K562 (cell line): Measurements from ENCODE around the gene TMEM39A. TPM values are rescaled to one million over a fixed set of nuclear protein-coding genes. Genes with fewer than 3 reads are reported as not detected.

Experiments used
- ATAC-seq: fragments of 200-7000 bp; cut with Tn5 transposase; 3 replicates; pipeline ENCODE4 v1.9.1; 2020; ENCODE audit warnings: moderate library complexity
- BruUV-seq: library from RNA; stranded (reverse); fragments of 400-500 nt; replicated peaks from 2 replicates; lab custom pipeline; 2021; lab: Mats Ljungman, UMichigan
- CTCF ChIA-PET: fragments of 300-600 bp; formaldehyde crosslinking; extraction: SDS; loops from one replicate; lab custom pipeline; 2021; ENCODE audit warnings: low intra/inter-chr PET ratio; lab: Yijun Ruan, JAX
- POLR2A ChIA-PET: fragments of 300-600, 350-650 bp; sonication (Branson Sonifier 250); formaldehyde crosslinking; extraction: SDS; loops from one replicate; lab custom pipeline; 2021; ENCODE audit warnings: antibody characterized with exemption, inconsistent platforms; lab: Yijun Ruan, JAX
- DNase-seq, 4 experiments: peaks; one replicate each; pipeline versions ENCODE4 v3.0.0 to v3.0.0-alpha.2; 2011 to 2018; ENCODE audit warnings: low spot score in 3 of 4, mixed read lengths in 3 of 4; ENCODE audit errors: extremely low read depth in 1 of 4
- FAIRE-seq: peaks from 2 replicates; lab custom pipeline; 2011; peaks lifted over from hg19 to GRCh38; lab: Jason Lieb, UNC
- H2AFZ ChIP-seq: 2 replicates; pipeline ENCODE4 v1.6.0; 2011; ENCODE audit warnings: low read depth, low read length, control low read depth, inconsistent platforms
- H3K27ac ChIP-seq: fragments of 200-600 bp; 3 replicates; pipeline ENCODE4 v1.8.0; 2011; ENCODE audit warnings: low read depth, mild to moderate bottlenecking, control low read depth, inconsistent platforms, low read length, moderate library complexity, mixed read lengths; ENCODE audit errors: extremely low read depth
- H3K27me3 ChIP-seq, 2 experiments: fragments of 300-600 bp in 1 of 2; 2 replicates in 1 of 2; 3 replicates in 1 of 2; pipeline versions ENCODE4 v1.6.0 to v1.8.0; 2011; ENCODE audit warnings: inconsistent platforms in 2 of 2, low read length in 2 of 2, mild to moderate bottlenecking in 1 of 2, mixed read lengths in 1 of 2, moderate library complexity in 1 of 2; ENCODE audit not compliant: control insufficient read depth in 2 of 2, insufficient read depth in 2 of 2
- H3K36me3 ChIP-seq: fragments of 300-600 bp; 3 replicates; pipeline ENCODE4 v1.8.0; 2011; ENCODE audit warnings: mild to moderate bottlenecking, low read length, inconsistent platforms; ENCODE audit not compliant: control insufficient read depth, insufficient read depth
- H3K4me1 ChIP-seq, 2 experiments: fragments of 200-600 bp in 1 of 2; replicated peaks in 1 of 2; 2 replicates in 1 of 2; 3 replicates in 1 of 2; pipeline versions ENCODE4 v1.5.1 to v1.8.0; 2011; ENCODE audit warnings: inconsistent platforms in 2 of 2, low read length in 2 of 2, mild to moderate bottlenecking in 1 of 2, mixed read lengths in 1 of 2, moderate library complexity in 1 of 2; ENCODE audit not compliant: control insufficient read depth in 2 of 2, insufficient read depth in 2 of 2
- H3K4me2 ChIP-seq: 2 replicates; pipeline ENCODE4 v1.6.1; 2011; ENCODE audit warnings: low read length, control low read depth, inconsistent platforms, mixed read lengths; ENCODE audit not compliant: insufficient read depth
- H3K4me3 ChIP-seq: fragments of 200-600 bp; sonication (generic), shearing (Covaris generic); 2 replicates; pipeline ENCODE4 v1.5.1; 2016; ENCODE audit warnings: control low read depth, inconsistent platforms
- H3K79me2 ChIP-seq: fragments of 200-600 bp; 3 replicates; pipeline ENCODE4 v1.8.0; 2011; ENCODE audit warnings: low read length, inconsistent platforms; ENCODE audit not compliant: control insufficient read depth, insufficient read depth
- H3K9ac ChIP-seq, 2 experiments: 2 replicates each; pipeline versions ENCODE4 v1.6.0 to v1.6.1; 2011; ENCODE audit warnings: low read depth in 2 of 2, low read length in 2 of 2, control low read depth in 1 of 2, inconsistent platforms in 1 of 2, mild to moderate bottlenecking in 1 of 2, mixed read lengths in 1 of 2; ENCODE audit not compliant: insufficient read depth in 1 of 2
- H3K9me1 ChIP-seq: one replicate; pipeline ENCODE4 v1.6.0; 2011; ENCODE audit warnings: inconsistent platforms, mild to moderate bottlenecking, low read length, moderate library complexity; ENCODE audit not compliant: control insufficient read depth, insufficient read depth
- H3K9me3 ChIP-seq: replicated peaks from 2 replicates; pipeline ENCODE4 v1.5.1; 2011; ENCODE audit warnings: low read depth, low read length, inconsistent platforms; ENCODE audit not compliant: control insufficient read depth, insufficient read depth
- H4K20me1 ChIP-seq: replicated peaks from 2 replicates; pipeline ENCODE4 v1.6.1; 2011; ENCODE audit warnings: low read length, inconsistent platforms, mixed read lengths; ENCODE audit not compliant: control insufficient read depth, insufficient read depth
- C11orf30 ChIP-seq: fragments of 450-650 bp; IDR thresholded peaks from 2 replicates; pipeline ENCODE4 v1.6.1; 2016; ENCODE audit warnings: low read depth, mild to moderate bottlenecking
- CEBPB ChIP-seq: fragments of 450-650 bp; IDR thresholded peaks from 2 replicates; pipeline ENCODE4 v1.6.1; 2016; ENCODE audit warnings: missing genetic modification characterization, missing compliant biosample characterization
- ELF2 ChIP-seq: fragments of 250-450 bp; sonication (Bioruptor Pico); IDR thresholded peaks from 2 replicates; pipeline ENCODE4 v1.5.0; 2021; ENCODE audit warnings: mild to moderate bottlenecking
- ILK ChIP-seq: fragments of 450-650 bp; IDR thresholded peaks from 2 replicates; pipeline ENCODE4 v1.6.1; 2016; ENCODE audit warnings: missing genetic modification characterization, low read depth, mild to moderate bottlenecking, missing compliant biosample characterization, moderate library complexity, borderline replicate concordance
- MCM3 ChIP-seq: fragments of 450-650 bp; IDR thresholded peaks from 2 replicates; pipeline ENCODE4 v1.6.1; 2016
- NFE2 ChIP-seq: IDR thresholded peaks from 2 replicates; pipeline ENCODE4 v1.6.1; 2014; ENCODE audit warnings: antibody characterized with exemption, low read depth
- NR2F6 ChIP-seq: fragments of 450-650 bp; formaldehyde crosslinking; IDR thresholded peaks from 2 replicates; pipeline ENCODE4 v1.4.0; 2020; ENCODE audit warnings: mild to moderate bottlenecking
- RAD51 ChIP-seq: fragments of 450-650 bp; IDR thresholded peaks from 2 replicates; pipeline ENCODE4 v1.7.1; 2016; ENCODE audit warnings: low read depth, mild to moderate bottlenecking, borderline replicate concordance
- ZNF143 ChIP-seq: sonication (generic); formaldehyde crosslinking; IDR thresholded peaks from 2 replicates; pipeline ENCODE4 v1.9.0; 2022; ENCODE audit warnings: mild to moderate bottlenecking, missing genetic modification reagents
- WGBS: fragments of 100-300 bp; shearing (Covaris generic); methylation state at CpG from one replicate; pipeline ENCODE4 v1.1.6; 2016; ENCODE audit warnings: low coverage, mixed read lengths; ENCODE audit not compliant: insufficient coverage; ENCODE audit errors: missing lambda C conversion rate; 5-methylcytosine and 5-hydroxymethylcytosine counted together
- in situ Hi-C: fragments of 300-500 bp; cut with MboI; formaldehyde crosslinking; loops from 4 replicates; pipeline ENCODE4 v1.15.0; 2018; ENCODE audit warnings: inconsistent platforms, mixed read lengths
- intact Hi-C: fragments of 100-400 bp; cut with micrococcal nuclease; formaldehyde crosslinking; loops from 2 replicates; pipeline ENCODE4 v1.14.2; 2022
- polyA plus RNA-seq, 8 experiments: library from polyadenylated mRNA; depleted of rRNA in 4 of 8; stranded (reverse) in 5 of 8; unstranded in 3 of 8; fragments of >200 nt; fragmentation: Nextera tagmentation in 2 of 8; fragmentation: Illumina TruSeq in 1 of 8; extraction: Ambion mirVana in 2 of 8; extraction: Trizol in 1 of 8; gene quantifications; 2 replicates each; pipeline versions ENCODE4 v1.2.1 to v1.2.3, GENCODE V29; 2011 to 2014; ENCODE audit warnings: inconsistent platforms in 1 of 8, missing spikeins in 1 of 8
- total RNA-seq, 7 experiments: library from RNA; depleted of rRNA in 6 of 7; stranded (reverse); fragments of >200 nt in 6 of 7; fragmentation: Illumina TruSeq in 2 of 7; extraction: Trizol in 2 of 7; gene quantifications; 2 replicates each; pipeline versions ENCODE4 v1.2.1 to v1.2.3, GENCODE V29; 2011 to 2021; ENCODE audit warnings: low replicate concordance in 1 of 7
- TF ChIP-seq, protein P1 (sequence below), 2 experiments: fragments of 450-650 bp; IDR thresholded peaks; 2 replicates each; pipeline ENCODE4 v1.6.1; 2016; ENCODE audit warnings: mild to moderate bottlenecking in 2 of 2, borderline replicate concordance in 1 of 2, low read depth in 1 of 2, moderate library complexity in 1 of 2
- TF ChIP-seq, protein P2 (sequence below): sonication (generic); formaldehyde crosslinking; IDR thresholded peaks from 2 replicates; pipeline ENCODE4 v1.8.0; 2022; ENCODE audit warnings: mild to moderate bottlenecking, missing genetic modification reagents

Gene TMEM39A
- total and polyA plus RNA-seq, 9 of the 15 experiments (the other 6 are each of a cell fraction or from before 2014, with no cell fraction given) = 12.0 to 41.5 (median 15.4) TPM

DNA sequence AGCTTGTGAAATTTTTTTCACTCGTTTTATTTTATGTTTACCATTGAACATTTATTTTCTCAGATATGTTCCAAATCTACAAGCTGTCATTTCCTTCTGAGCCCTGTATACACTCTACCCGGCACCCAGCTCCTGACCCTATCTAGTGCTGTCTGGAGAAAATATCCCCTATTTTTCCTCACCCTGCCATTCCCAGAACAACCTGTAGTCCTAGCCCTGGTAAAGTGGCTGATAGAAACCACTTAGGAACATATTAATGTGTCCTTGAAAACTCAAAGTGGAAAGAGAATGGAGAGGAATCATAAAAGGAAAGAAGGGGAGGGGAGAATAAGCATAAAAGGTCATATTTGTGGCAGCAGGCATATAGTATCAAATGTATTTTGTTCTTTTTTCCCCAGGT is 26.7 kb upstream of the TMEM39A start:
- BruUV-seq = no TSS peak
- FAIRE-seq = no peak
- WGBS = 87% methylated on average over 2 of the region's 2 CpGs
- TF ChIP-seq NFE2 = no peak
- no peak for TF ChIP-seq MCM3
- TF ChIP-seq, protein P1, sequence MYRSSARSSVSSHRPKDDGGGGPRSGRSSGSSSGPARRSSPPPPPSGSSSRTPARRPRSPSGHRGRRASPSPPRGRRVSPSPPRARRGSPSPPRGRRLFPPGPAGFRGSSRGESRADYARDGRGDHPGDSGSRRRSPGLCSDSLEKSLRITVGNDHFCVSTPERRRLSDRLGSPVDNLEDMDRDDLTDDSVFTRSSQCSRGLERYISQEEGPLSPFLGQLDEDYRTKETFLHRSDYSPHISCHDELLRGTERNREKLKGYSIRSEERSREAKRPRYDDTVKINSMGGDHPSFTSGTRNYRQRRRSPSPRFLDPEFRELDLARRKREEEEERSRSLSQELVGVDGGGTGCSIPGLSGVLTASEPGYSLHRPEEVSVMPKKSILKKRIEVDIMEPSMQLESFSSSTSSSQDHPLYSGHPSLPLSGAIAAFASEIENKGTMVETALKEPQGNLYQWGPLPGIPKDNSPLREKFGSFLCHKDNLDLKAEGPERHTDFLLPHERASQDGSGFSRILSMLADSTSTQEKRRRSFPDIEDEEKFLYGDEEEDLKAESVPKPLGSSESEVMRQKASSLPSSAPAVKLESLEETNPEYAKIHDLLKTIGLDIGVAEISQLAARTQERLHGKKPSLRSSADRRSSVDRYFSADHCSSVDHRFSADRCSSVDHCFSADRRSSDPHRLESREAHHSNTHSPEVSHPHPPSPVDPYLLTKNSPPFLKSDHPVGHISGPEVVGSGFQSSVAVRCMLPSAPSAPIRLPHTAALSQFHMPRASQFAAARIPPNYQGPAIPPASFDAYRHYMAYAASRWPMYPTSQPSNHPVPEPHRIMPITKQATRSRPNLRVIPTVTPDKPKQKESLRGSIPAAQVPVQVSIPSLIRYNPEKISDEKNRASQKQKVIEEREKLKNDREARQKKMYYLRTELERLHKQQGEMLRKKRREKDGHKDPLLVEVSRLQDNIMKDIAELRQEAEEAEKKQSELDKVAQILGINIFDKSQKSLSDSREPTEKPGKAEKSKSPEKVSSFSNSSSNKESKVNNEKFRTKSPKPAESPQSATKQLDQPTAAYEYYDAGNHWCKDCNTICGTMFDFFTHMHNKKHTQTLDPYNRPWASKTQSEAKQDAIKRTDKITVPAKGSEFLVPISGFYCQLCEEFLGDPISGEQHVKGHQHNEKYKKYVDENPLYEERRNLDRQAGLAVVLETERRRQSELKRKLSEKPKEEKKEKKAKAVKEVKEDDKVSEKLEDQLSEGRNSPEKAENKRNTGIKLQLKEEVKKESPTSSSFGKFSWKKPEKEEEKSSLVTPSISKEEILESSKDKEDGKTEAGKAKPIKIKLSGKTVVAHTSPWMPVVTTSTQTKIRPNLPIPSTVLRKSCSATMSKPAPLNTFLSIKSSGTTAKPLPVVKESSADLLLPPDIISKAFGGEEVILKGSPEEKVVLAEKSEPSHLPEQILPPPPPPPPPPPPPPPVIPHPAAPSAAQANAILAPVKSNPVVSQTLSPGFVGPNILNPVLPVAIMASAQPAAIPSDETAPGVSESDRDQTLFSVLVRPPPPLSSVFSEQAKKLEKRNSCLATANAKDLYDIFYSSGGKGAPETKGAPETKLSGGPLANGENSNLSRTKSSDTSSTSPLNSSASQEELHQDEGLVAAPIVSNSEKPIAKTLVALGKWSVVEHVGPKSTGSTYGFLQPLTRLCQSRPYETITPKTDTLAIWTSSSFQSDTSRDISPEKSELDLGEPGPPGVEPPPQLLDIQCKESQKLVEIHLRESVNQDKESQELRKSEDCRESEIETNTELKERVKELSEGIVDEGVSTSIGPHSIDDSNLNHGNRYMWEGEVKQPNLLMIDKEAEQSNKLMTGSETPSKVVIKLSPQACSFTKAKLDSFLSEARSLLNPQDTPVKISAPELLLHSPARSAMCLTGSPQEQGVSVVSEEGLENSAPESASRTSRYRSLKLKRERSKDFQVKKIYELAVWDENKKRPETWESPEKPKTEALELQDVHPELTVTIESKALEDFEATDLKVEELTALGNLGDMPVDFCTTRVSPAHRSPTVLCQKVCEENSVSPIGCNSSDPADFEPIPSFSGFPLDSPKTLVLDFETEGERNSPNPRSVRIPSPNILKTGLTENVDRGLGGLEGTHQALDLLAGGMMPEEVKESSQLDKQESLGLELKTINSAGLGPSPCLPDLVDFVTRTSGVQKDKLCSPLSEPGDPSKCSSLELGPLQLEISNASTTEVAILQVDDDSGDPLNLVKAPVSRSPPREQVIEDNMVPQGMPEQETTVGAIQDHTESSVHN (IDR thresholded peaks at IDR 0.05; ENCODE audit: borderline replicate concordance in 1 of 2, low read depth in 1 of 2) = no peak
- TF ChIP-seq ZNF143 (CRISPR knock-in tag) = no peak
- no peak for TF ChIP-seq ILK (tag)
- no peak for TF ChIP-seq C11orf30
- TF ChIP-seq CEBPB = no peak
- TF ChIP-seq RAD51 = no peak
- TF ChIP-seq, protein P2, sequence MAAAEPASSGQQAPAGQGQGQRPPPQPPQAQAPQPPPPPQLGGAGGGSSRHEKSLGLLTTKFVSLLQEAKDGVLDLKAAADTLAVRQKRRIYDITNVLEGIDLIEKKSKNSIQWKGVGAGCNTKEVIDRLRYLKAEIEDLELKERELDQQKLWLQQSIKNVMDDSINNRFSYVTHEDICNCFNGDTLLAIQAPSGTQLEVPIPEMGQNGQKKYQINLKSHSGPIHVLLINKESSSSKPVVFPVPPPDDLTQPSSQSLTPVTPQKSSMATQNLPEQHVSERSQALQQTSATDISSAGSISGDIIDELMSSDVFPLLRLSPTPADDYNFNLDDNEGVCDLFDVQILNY (CRISPR knock-in tag) = no peak
- no peak for TF ChIP-seq ELF2 (CRISPR knock-in tag)
- TF ChIP-seq NR2F6 (CRISPR knock-in tag) = no peak
- TF ChIP-seq, all 486 proteins: peak for 0
- peak; percentile 42; the same call in 1 of the 3 replicates for ATAC-seq
- Histone ChIP-seq H3K4me3 (no peak overlapping the region), H3K27me3 (no peaks in the 10 kb centered on the region), H3K9me3 (no peaks in the 10 kb centered on the region), H3K9me1 (no peaks in the 10 kb centered on the region), H3K79me2 (no peaks in the 10 kb centered on the region), H4K20me1 (no peaks in the 10 kb centered on the region), H3K4me1 (no peaks in the 10 kb centered on the region), H3K9ac (no peak overlapping the region), H3K27ac (no peak overlapping the region), H3K4me2 (no peak overlapping the region), H3K36me3 (peaks cover 54% of the 10 kb centered on the region), H2AFZ (no peak overlapping the region)
- intact Hi-C loops = no loop called here
- POLR2A ChIA-PET = interaction anchor here (0.7 to 1.3 kb wide), 2 partner anchors 19 to 176 kb away, joined by 3 to 4 read pairs; no protein-coding TSS in a partner anchor
- in situ Hi-C loops = no loop called here
- CTCF ChIA-PET = no interaction called here
- no peak for DNase-seq
